IMR-90 (cell line): Measurements from ENCODE around the gene GALNT9. TPM values are rescaled to one million over a fixed set of nuclear protein-coding genes. Genes with fewer than 3 reads are reported as not detected.

Source experiments
- ATAC-seq: fragments of 200-7000 bp; cut with Tn5 transposase; 2 replicates; pipeline ENCODE4 v1.9.1; 2020; ENCODE audit warnings: low read depth, mild to moderate bottlenecking, moderate library complexity
- BruUV-seq: library from RNA; stranded (reverse); fragments of 400-500 nt; replicated peaks from 2 replicates; lab custom pipeline; 2021; lab: Mats Ljungman, UMichigan
- CTCF ChIA-PET: fragments of 300-600 bp; formaldehyde crosslinking; extraction: SDS; loops from one replicate; lab custom pipeline; 2021; ENCODE audit warnings: antibody characterized with exemption; lab: Yijun Ruan, JAX
- POLR2A ChIA-PET: fragments of 300-600 bp; sonication (Branson Sonifier 250); formaldehyde crosslinking; loops from one replicate; lab custom pipeline; 2022; ENCODE audit warnings: antibody characterized with exemption; ENCODE audit not compliant: unreplicated experiment; lab: Charles Lee
- DNase-seq: peaks from one replicate; pipeline ENCODE4 v3.0.0; 2013
- H2AFZ ChIP-seq: replicated peaks from 2 replicates; pipeline ENCODE3; 2013; ENCODE audit warnings: low read length, mild to moderate bottlenecking; ENCODE audit not compliant: poor library complexity
- H2AK5ac ChIP-seq: 2 replicates; pipeline ENCODE4 v1.6.1; 2013; ENCODE audit warnings: low read depth, low read length, inconsistent platforms
- H2AK9ac ChIP-seq: replicated peaks from 2 replicates; pipeline ENCODE3; 2013; ENCODE audit warnings: mild to moderate bottlenecking, low read depth, low read length, moderate library complexity; ENCODE audit not compliant: poor library complexity
- H2BK120ac ChIP-seq: 2 replicates; pipeline ENCODE4 v1.6.1; 2013; ENCODE audit warnings: low read depth, low read length, inconsistent platforms
- H2BK15ac ChIP-seq: 3 replicates; pipeline ENCODE4 v1.6.1; 2013; ENCODE audit warnings: low read depth, low read length, inconsistent platforms
- H2BK20ac ChIP-seq: 2 replicates; pipeline ENCODE4 v1.6.1; 2013; ENCODE audit warnings: low read depth, mild to moderate bottlenecking, inconsistent platforms, low read length, moderate library complexity
- H2BK5ac ChIP-seq: 2 replicates; pipeline ENCODE4 v1.6.1; 2013; ENCODE audit warnings: mild to moderate bottlenecking, low read depth, low read length, inconsistent platforms; ENCODE audit not compliant: poor library complexity, severe bottlenecking
- H3K14ac ChIP-seq: replicated peaks from 2 replicates; pipeline ENCODE4 v1.6.1; 2013; ENCODE audit warnings: low read depth, low read length, inconsistent platforms
- H3K18ac ChIP-seq: 2 replicates; pipeline ENCODE4 v1.6.1; 2013; ENCODE audit warnings: low read depth, low read length, control low read depth
- H3K23ac ChIP-seq: 2 replicates; pipeline ENCODE4 v1.6.1; 2013; ENCODE audit warnings: low read depth, low read length, inconsistent platforms
- H3K27ac ChIP-seq: 2 replicates; pipeline ENCODE4 v1.5.1; 2013; ENCODE audit warnings: mild to moderate bottlenecking, control low read depth, low read length; ENCODE audit not compliant: insufficient read depth
- H3K27me3 ChIP-seq: 2 replicates; pipeline ENCODE4 v1.6.1; 2013; ENCODE audit warnings: low read length; ENCODE audit not compliant: control insufficient read depth, insufficient read depth
- H3K36me3 ChIP-seq: 2 replicates; pipeline ENCODE4 v1.6.1; 2013; ENCODE audit warnings: low read length, mixed read lengths; ENCODE audit not compliant: control insufficient read depth, insufficient read depth
- H3K4ac ChIP-seq: 2 replicates; pipeline ENCODE4 v1.6.1; 2013; ENCODE audit warnings: low read depth, low read length, inconsistent platforms
- H3K4me1 ChIP-seq: 2 replicates; pipeline ENCODE4 v1.6.1; 2013; ENCODE audit warnings: low read length, mixed read lengths; ENCODE audit not compliant: control insufficient read depth, insufficient read depth
- H3K4me2 ChIP-seq: 2 replicates; pipeline ENCODE4 v1.6.1; 2013; ENCODE audit warnings: low read depth, mild to moderate bottlenecking, control low read depth, low read length, moderate library complexity
- H3K4me3 ChIP-seq: 2 replicates; pipeline ENCODE4 v1.5.1; 2013; ENCODE audit warnings: low read depth, mild to moderate bottlenecking, control low read depth, low read length, moderate library complexity; ENCODE audit not compliant: insufficient read depth
- H3K56ac ChIP-seq: 2 replicates; pipeline ENCODE4 v1.6.1; 2013; ENCODE audit warnings: low read length, inconsistent platforms; ENCODE audit not compliant: insufficient read depth; ENCODE audit errors: extremely low read depth
- H3K79me1 ChIP-seq, 2 experiments: 2 replicates each; pipeline ENCODE4 v1.6.1; 2013; ENCODE audit warnings: low read length in 2 of 2, inconsistent platforms in 1 of 2, low read depth in 1 of 2
- H3K9ac ChIP-seq: 2 replicates; pipeline ENCODE4 v1.6.1; 2013; ENCODE audit warnings: low read depth, low read length, control low read depth
- H3K9me1 ChIP-seq: 2 replicates; pipeline ENCODE4 v1.6.1; 2013; ENCODE audit warnings: low read length, inconsistent platforms; ENCODE audit not compliant: insufficient read depth
- H3K9me3 ChIP-seq: 2 replicates; pipeline ENCODE4 v1.6.1; 2013; ENCODE audit warnings: low read length; ENCODE audit not compliant: control insufficient read depth, insufficient read depth
- H4K20me1 ChIP-seq: 2 replicates; pipeline ENCODE4 v1.6.1; 2013; ENCODE audit warnings: low read length, inconsistent platforms; ENCODE audit not compliant: insufficient read depth
- H4K5ac ChIP-seq: 2 replicates; pipeline ENCODE4 v1.6.1; 2013; ENCODE audit warnings: mild to moderate bottlenecking, low read depth, low read length, control low read depth
- H4K8ac ChIP-seq, 2 experiments: 2 replicates each; pipeline ENCODE4 v1.6.1; 2013; ENCODE audit warnings: low read depth in 2 of 2, low read length in 2 of 2, control low read depth in 1 of 2, inconsistent platforms in 1 of 2
- H4K91ac ChIP-seq: 2 replicates; pipeline ENCODE4 v1.6.1; 2013; ENCODE audit warnings: low read depth, low read length, inconsistent platforms; ENCODE audit not compliant: insufficient read depth
- CHD1 ChIP-seq: IDR thresholded peaks from 2 replicates; pipeline ENCODE4 v1.6.1; 2012; ENCODE audit warnings: low read depth, low read length, improper control_type of control experiment
- MAFK ChIP-seq: IDR thresholded peaks from 2 replicates; pipeline ENCODE4 v1.6.1; 2012; ENCODE audit warnings: low read depth, low read length, improper control_type of control experiment
- NFE2L2 ChIP-seq: fragments of 150-350 bp; IDR thresholded peaks from 2 replicates; pipeline ENCODE4 v1.6.1; 2016; ENCODE audit warnings: low read depth, mild to moderate bottlenecking, low read length
- POLR2A ChIP-seq: IDR thresholded peaks from 2 replicates; pipeline ENCODE4 v1.6.1; 2012; ENCODE audit warnings: mild to moderate bottlenecking, low read depth, low read length
- RFX5 ChIP-seq: IDR thresholded peaks from 2 replicates; pipeline ENCODE4 v1.8.0; 2012; ENCODE audit warnings: low read depth, mild to moderate bottlenecking, low read length, moderate library complexity
- SMC3 ChIP-seq: fragments of 150-350 bp; IDR thresholded peaks from 2 replicates; pipeline ENCODE4 v1.6.1; 2016; ENCODE audit warnings: low read depth, mild to moderate bottlenecking, antibody characterized with exemption, low read length, moderate library complexity
- WGBS, 2 experiments: methylation state at CpG; one replicate each; pipeline versions ENCODE4 v1.1.5 to v1.1.7; 2013; ENCODE audit warnings: missing lambda C conversion rate in 2 of 2; ENCODE audit not compliant: insufficient read length in 1 of 2; ENCODE audit errors: extremely low coverage in 2 of 2; 5-methylcytosine and 5-hydroxymethylcytosine counted together
- dilution Hi-C: fragments of 300-500 bp; cut with HindIII; formaldehyde crosslinking; loops from one replicate; pipeline ENCODE4 v1.14.3; 2018; ENCODE audit warnings: low sequenced_read_pairs; ENCODE audit not compliant: unreplicated experiment
- in situ Hi-C: fragments of 300-500 bp; cut with MboI; formaldehyde crosslinking; loops from 3 replicates; pipeline ENCODE4 v1.14.3; 2019; ENCODE audit warnings: low sequenced_read_pairs, inconsistent platforms, mixed read lengths
- intact Hi-C: fragments of 100-400 bp; cut with micrococcal nuclease; formaldehyde crosslinking; loops from 2 replicates; pipeline ENCODE4 v1.10.0; 2022
- polyA plus RNA-seq, 3 experiments: library from polyadenylated mRNA; depleted of rRNA; stranded (reverse); fragments of >200 nt; gene quantifications; 2 replicates each; pipeline ENCODE4 v1.2.3, GENCODE V29; 2012; ENCODE audit warnings: low replicate concordance in 1 of 3
- total RNA-seq: library from RNA; depleted of rRNA; stranded (reverse); fragments of >200 nt; gene quantifications from 2 replicates; pipeline ENCODE4 v1.2.3, GENCODE V29; 2012

GALNT9 gene
- total and polyA plus RNA-seq, 2 of the 4 experiments (the other 2 are of a cell fraction), result under 0.01 to 0.12 TPM

GRCh38 chr12:132209619-132210222 lies 119.7 kb downstream of the GALNT9 start:
- H3K9me3 ChIP-seq, result peaks cover 10% of the 10 kb centered on the region; the same call in 1 of the 2 replicates
- no TSS peak for BruUV-seq

More at GRCh38 chr12:132209619-132210222, 119.7 kb downstream of the GALNT9 start:
- Histone ChIP-seq H4K91ac (no peak overlapping the region), H3K27me3 (peaks cover 17% of the 10 kb centered on the region), H4K20me1 (no peaks in the 10 kb centered on the region), H2BK120ac (no peak overlapping the region), H2BK5ac (no peak overlapping the region), H3K9me1 (no peaks in the 10 kb centered on the region), H3K4me3 (no peak overlapping the region), H3K18ac (no peak overlapping the region), H2BK15ac (no peak overlapping the region), H2AK5ac (no peak overlapping the region), H3K56ac (no peak overlapping the region), H2AFZ (no peak overlapping the region), H3K27ac (no peak overlapping the region), H3K23ac (no peak overlapping the region), H2AK9ac (no peak overlapping the region), H3K4me1 (no peaks in the 10 kb centered on the region), H3K9ac (no peak overlapping the region), H3K4ac (no peak overlapping the region), H2BK20ac (no peak overlapping the region), H3K36me3 (no peaks in the 10 kb centered on the region), H3K79me1 (no peaks in the 10 kb centered on the region), H3K4me2 (no peak overlapping the region), H4K8ac (no peak overlapping the region), H3K14ac (no peak overlapping the region), H4K5ac (no peak overlapping the region)
- dilution Hi-C loops (no loop called here), in situ Hi-C loops (no loop called here), intact Hi-C loops (no loop called here)
- WGBS, 2 experiments, result 59% methylated on average over 8 of the region's 14 CpGs; no CpG with 5 or more reads in 1 of the 2 experiments
- TF ChIP-seq RFX5 (no peak), MAFK (no peak), POLR2A (no peak), SMC3 (no peak), CHD1 (no peak), NFE2L2 (no peak)
- CTCF ChIA-PET, result no interaction called here
- ATAC-seq, result no peak
- POLR2A ChIA-PET, result no interaction called here
- no peak for DNase-seq
